ENCODE measurements around the gene RSU1. TPM values are rescaled to one million over a fixed set of nuclear protein-coding genes. Genes with fewer than 3 reads are reported as not detected.

RSU1 gene
- total RNA-seq, 1 donor from 2014 or later: 60.7 TPM

DNA sequence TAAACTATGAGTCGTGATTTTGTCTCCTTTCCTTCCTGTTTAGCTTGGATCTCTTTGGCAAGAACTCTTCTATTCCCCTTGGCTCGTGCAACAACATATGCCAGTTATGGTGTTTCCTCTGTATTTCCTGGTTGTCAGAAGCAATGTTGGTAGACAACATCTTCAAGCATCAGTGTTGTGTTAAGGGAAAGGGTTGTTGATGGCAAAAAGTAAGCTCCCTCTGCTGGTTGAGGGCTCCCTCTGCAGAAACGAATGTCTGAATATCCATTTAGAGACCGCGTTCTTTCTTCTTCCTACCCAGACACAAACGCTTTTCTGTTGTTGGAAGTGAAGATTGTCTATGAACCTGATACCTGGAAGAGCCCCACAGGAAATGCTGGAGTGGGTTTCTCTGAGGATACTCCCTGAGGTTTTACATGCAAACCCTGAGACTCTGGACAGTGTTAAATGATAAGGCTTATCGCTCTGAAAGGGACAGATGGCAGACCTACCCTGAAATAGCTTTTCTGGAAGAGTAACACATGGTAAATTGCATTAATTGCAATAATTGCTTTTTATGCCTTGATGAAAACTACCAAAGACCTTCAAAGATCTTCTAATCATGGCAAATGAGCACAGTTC lies 272.0 kb downstream of the RSU1 start:
- H3K9me3 Mint-ChIP-seq: no peaks in the 10 kb centered on the region
- DNase-seq (no peak), ATAC-seq (ENCODE audit: low read depth) (no peak)
- CTCF ChIA-PET: interaction anchor here (1.7 kb wide), 1 partner anchor 643 kb away, joined by 5 read pairs; no protein-coding TSS in a partner anchor
- H3K4me3 Mint-ChIP-seq: no peak overlapping the region
- intact Hi-C loops (cut with micrococcal nuclease): no loop called here
- TF ChIP-seq, protein P1, sequence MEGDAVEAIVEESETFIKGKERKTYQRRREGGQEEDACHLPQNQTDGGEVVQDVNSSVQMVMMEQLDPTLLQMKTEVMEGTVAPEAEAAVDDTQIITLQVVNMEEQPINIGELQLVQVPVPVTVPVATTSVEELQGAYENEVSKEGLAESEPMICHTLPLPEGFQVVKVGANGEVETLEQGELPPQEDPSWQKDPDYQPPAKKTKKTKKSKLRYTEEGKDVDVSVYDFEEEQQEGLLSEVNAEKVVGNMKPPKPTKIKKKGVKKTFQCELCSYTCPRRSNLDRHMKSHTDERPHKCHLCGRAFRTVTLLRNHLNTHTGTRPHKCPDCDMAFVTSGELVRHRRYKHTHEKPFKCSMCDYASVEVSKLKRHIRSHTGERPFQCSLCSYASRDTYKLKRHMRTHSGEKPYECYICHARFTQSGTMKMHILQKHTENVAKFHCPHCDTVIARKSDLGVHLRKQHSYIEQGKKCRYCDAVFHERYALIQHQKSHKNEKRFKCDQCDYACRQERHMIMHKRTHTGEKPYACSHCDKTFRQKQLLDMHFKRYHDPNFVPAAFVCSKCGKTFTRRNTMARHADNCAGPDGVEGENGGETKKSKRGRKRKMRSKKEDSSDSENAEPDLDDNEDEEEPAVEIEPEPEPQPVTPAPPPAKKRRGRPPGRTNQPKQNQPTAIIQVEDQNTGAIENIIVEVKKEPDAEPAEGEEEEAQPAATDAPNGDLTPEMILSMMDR (IDR thresholded peaks at IDR 0.05): no peak
- no peaks in the 10 kb centered on the region for H3K4me1 Mint-ChIP-seq
- H3K27me3 Mint-ChIP-seq: peaks cover 6% of the 10 kb centered on the region
- H3K27ac Mint-ChIP-seq: no peak overlapping the region
- H3K36me3 Mint-ChIP-seq (ENCODE audit: low read depth): no peaks in the 10 kb centered on the region
- POLR2A ChIA-PET: no interaction called here

DNA sequence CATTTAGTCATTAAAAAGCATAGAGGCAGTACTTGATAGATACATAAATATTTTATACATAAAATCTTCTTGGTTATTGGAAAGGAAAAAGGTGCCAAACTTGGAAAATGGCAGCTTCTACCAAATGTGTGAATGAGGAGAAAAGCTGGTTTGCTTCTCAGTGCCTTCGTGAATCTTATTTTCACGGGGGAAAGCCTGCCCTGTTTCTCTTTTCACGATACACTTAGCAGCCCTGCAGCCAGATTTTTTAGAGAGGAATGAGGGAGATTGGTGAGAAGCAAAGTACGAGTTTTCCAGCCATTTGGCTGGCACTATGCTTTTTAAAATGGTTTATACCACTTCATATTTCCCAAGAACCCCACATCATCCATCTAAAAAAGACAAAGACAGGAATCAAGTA lies 272.6 kb downstream of the RSU1 start:
- Mint-ChIP-seq H3K36me3 (ENCODE audit: low read depth) (no peaks in the 10 kb centered on the region), H3K9me3 (no peaks in the 10 kb centered on the region), H3K4me3 (no peak overlapping the region), H3K27ac (no peak overlapping the region), H3K27me3 (peaks cover 6% of the 10 kb centered on the region), H3K4me1 (no peaks in the 10 kb centered on the region)
- CTCF ChIA-PET: interaction anchor here (1.7 kb wide), 1 partner anchor 642 kb away, joined by 5 read pairs; no protein-coding TSS in a partner anchor
- TF ChIP-seq, protein P1 (IDR thresholded peaks at IDR 0.05): no peak
- DNase-seq (no peak), ATAC-seq (ENCODE audit: low read depth) (no peak)
- intact Hi-C loops (cut with micrococcal nuclease): no loop called here
- POLR2A ChIA-PET: interaction anchor here (0.7 kb wide), 1 partner anchor 443 kb away, joined by 5 read pairs; no protein-coding TSS in a partner anchor

DNA sequence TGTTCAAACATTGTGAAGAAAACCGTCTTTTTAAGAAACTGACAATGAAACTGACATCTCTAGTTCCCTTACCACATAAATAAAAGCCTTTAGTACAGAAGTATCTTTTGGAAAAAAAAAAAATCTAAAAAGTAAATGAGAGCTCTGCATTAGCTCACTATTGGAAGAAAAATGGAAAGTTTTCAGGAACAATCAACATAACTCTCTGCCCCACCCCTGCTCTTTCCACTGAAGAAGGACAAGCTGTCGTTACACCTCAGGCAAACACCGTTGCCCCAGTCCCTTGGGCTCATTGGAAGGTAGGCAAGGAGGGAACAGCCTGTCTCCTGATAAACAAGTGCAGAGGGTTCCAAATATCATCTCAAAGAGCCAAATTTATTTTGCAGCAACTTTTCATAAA lies 273.1 kb downstream of the RSU1 start:
- Mint-ChIP-seq H3K27me3 (peaks cover 6% of the 10 kb centered on the region), H3K27ac (no peak overlapping the region), H3K9me3 (no peaks in the 10 kb centered on the region), H3K36me3 (ENCODE audit: low read depth) (no peaks in the 10 kb centered on the region), H3K4me3 (no peak overlapping the region), H3K4me1 (no peaks in the 10 kb centered on the region)
- TF ChIP-seq, protein P1 (IDR thresholded peaks at IDR 0.05): no peak
- ChIA-PET CTCF (no interaction called here), POLR2A (interaction anchor here (0.7 kb wide), 1 partner anchor 443 kb away, joined by 5 read pairs; no protein-coding TSS in a partner anchor)
- no peak for DNase-seq
- ATAC-seq (ENCODE audit: low read depth): no peak
- intact Hi-C loops (cut with micrococcal nuclease): no loop called here

Data from activated B cell treated with CpG ODN at 0.5 μM for 24 hours (primary cell).